Hepatocyte (in vitro differentiated cells): Measurements from ENCODE around the gene PGAP1. TPM values are rescaled to one million over a fixed set of nuclear protein-coding genes. Genes with fewer than 3 reads are reported as not detected.
A peak's percentile ranks its signal among the peaks of the same experiment; 100 is the strongest.

Experiments
- DNase-seq: peaks from one replicate; pipeline ENCODE4 v3.0.0-alpha.2; 2016; ENCODE audit warnings: low spot score
- H2AFZ ChIP-seq: fragments of 200-600 bp; sonication (generic); 2 replicates; pipeline ENCODE4 v1.6.0; 2016; ENCODE audit warnings: antibody characterized with exemption, mild to moderate bottlenecking
- H3K27ac ChIP-seq: fragments of 200-600 bp; sonication (generic); 2 replicates; pipeline ENCODE4 v1.5.1; 2016; ENCODE audit warnings: mild to moderate bottlenecking
- H3K27me3 ChIP-seq: fragments of 200-600 bp; sonication (generic); 2 replicates; pipeline ENCODE4 v1.6.1; 2016
- H3K36me3 ChIP-seq: fragments of 200-600 bp; sonication (generic); replicated peaks from 2 replicates; pipeline ENCODE4 v1.5.1; 2016; ENCODE audit warnings: low read depth; ENCODE audit not compliant: insufficient read depth
- H3K4me1 ChIP-seq: fragments of 200-600 bp; sonication (generic); 2 replicates; pipeline ENCODE4 v1.5.1; 2016; ENCODE audit warnings: mild to moderate bottlenecking, moderate library complexity; ENCODE audit not compliant: insufficient read depth
- H3K4me2 ChIP-seq: fragments of 200-600 bp; sonication (generic); 2 replicates; pipeline ENCODE4 v1.6.0; 2016
- H3K4me3 ChIP-seq: fragments of 200-600 bp; sonication (generic); 2 replicates; pipeline ENCODE4 v1.5.1; 2016; ENCODE audit warnings: mild to moderate bottlenecking
- H3K79me2 ChIP-seq: fragments of 200-600 bp; sonication (generic); 2 replicates; pipeline ENCODE4 v1.6.0; 2017; ENCODE audit warnings: mild to moderate bottlenecking
- H3K9me2 ChIP-seq: fragments of 200-600 bp; sonication (generic); replicated peaks from 2 replicates; pipeline ENCODE4 v1.6.0; 2017; ENCODE audit warnings: mild to moderate bottlenecking; ENCODE audit not compliant: insufficient read depth
- H3K9me3 ChIP-seq: fragments of 200-600 bp; sonication (generic); 2 replicates; pipeline ENCODE4 v1.5.1; 2016; ENCODE audit warnings: low read depth, mild to moderate bottlenecking
- H4K20me1 ChIP-seq: fragments of 200-600 bp; sonication (generic); 2 replicates; pipeline ENCODE4 v1.6.0; 2016; ENCODE audit warnings: mild to moderate bottlenecking; ENCODE audit not compliant: insufficient read depth, poor library complexity, severe bottlenecking
- EZH2 ChIP-seq: fragments of 200-600 bp; sonication (generic); IDR thresholded peaks from 2 replicates; pipeline ENCODE4 v1.6.1; 2016; ENCODE audit warnings: antibody characterized with exemption, mild to moderate bottlenecking, borderline replicate concordance
- EZH2phosphoT487 ChIP-seq: fragments of 200-600 bp; sonication (generic); IDR thresholded peaks from one replicate; pipeline ENCODE4 v1.6.1; 2018; ENCODE audit warnings: antibody characterized with exemption, mild to moderate bottlenecking, low read depth, moderate library complexity; ENCODE audit not compliant: unreplicated experiment, severe bottlenecking
- WGBS: methylation state at CpG from one replicate; pipeline ENCODE4 v1.1.6; 2016; ENCODE audit warnings: low lambda C conversion rate; ENCODE audit errors: missing lambda C conversion rate; 5-methylcytosine and 5-hydroxymethylcytosine counted together
- polyA plus RNA-seq: library from polyadenylated mRNA; unstranded; fragments of >200 nt; fragmentation: Nextera tagmentation; extraction: Ambion mirVana; gene quantifications from 2 replicates; pipeline ENCODE4 v1.2.1, GENCODE V29; 2016
- total RNA-seq: library from RNA; depleted of rRNA; stranded (reverse); fragments of >200 nt; gene quantifications from 2 replicates; pipeline ENCODE4 v1.2.3, GENCODE V29; 2014
- TF ChIP-seq, protein P1 (sequence below): fragments of 200-600 bp; sonication (generic); IDR thresholded peaks from 2 replicates; pipeline ENCODE4 v1.5.1; 2016; ENCODE audit warnings: antibody characterized with exemption, mild to moderate bottlenecking; ENCODE audit not compliant: poor library complexity

PGAP1 gene
- total and polyA plus RNA-seq, 2 experiments from 2014 or later = 2.6 to 15.3 TPM

DNA sequence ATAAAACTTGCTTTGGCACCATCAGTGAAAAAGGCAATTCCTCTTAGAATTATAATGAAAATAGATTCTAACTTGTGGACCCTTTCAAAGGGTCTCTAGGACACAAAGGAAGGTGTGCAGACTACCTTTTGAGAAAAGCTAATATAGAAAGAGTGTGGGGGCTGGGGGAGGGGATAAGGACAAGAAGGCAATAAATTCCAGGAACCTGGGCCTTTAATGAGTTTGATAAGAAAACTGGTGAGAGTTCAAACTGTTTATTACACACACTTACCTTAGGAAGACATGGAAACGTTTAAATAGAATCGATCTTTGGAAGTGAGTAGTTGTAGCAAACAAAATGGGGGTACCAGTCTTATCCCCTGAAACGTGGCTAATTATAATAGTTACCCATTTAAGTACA lies 39.6 kb upstream of the PGAP1 start:
- Histone ChIP-seq H3K9me2 (no peaks in the 10 kb centered on the region), H3K36me3 (no peaks in the 10 kb centered on the region), H4K20me1 (no peaks in the 10 kb centered on the region), H3K79me2 (no peaks in the 10 kb centered on the region), H3K27ac (peak overlapping the region; percentile 56), H3K4me1 (peaks cover 19% of the 10 kb centered on the region), H3K4me2 (peak overlapping the region; percentile 71), H3K9me3 (no peaks in the 10 kb centered on the region), H2AFZ (peak overlapping the region; percentile 65), H3K4me3 (no peak overlapping the region), H3K27me3 (no peaks in the 10 kb centered on the region)
- no peak for DNase-seq
- TF ChIP-seq EZH2phosphoT487 (no peak), EZH2 (no peak)
- TF ChIP-seq, protein P1, sequence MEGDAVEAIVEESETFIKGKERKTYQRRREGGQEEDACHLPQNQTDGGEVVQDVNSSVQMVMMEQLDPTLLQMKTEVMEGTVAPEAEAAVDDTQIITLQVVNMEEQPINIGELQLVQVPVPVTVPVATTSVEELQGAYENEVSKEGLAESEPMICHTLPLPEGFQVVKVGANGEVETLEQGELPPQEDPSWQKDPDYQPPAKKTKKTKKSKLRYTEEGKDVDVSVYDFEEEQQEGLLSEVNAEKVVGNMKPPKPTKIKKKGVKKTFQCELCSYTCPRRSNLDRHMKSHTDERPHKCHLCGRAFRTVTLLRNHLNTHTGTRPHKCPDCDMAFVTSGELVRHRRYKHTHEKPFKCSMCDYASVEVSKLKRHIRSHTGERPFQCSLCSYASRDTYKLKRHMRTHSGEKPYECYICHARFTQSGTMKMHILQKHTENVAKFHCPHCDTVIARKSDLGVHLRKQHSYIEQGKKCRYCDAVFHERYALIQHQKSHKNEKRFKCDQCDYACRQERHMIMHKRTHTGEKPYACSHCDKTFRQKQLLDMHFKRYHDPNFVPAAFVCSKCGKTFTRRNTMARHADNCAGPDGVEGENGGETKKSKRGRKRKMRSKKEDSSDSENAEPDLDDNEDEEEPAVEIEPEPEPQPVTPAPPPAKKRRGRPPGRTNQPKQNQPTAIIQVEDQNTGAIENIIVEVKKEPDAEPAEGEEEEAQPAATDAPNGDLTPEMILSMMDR = no peak
- WGBS = 40% methylated on average over 3 of the region's 3 CpGs

DNA sequence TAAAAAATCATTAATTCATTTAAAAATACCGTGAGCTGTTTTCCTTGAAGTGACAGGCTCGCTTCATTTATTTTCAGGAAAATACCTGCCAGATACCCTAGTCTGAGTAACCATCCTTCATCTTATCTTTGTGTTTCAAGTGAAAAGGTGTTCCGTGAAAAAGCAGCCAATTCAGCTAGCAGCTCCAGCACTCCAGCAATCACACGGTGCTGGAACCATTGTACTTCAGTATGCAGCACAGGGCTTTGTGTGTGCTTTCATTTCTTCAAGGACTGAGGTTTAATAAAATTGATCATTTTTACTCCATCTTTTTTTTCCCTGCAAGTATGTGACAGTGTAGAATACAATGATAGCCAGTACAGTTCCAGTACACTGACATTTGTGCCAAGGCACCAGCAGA lies 39.1 kb upstream of the PGAP1 start:
- Histone ChIP-seq H3K4me2 (peak overlapping the region; percentile 71), H4K20me1 (no peaks in the 10 kb centered on the region), H3K9me2 (no peaks in the 10 kb centered on the region), H3K27ac (peak overlapping the region; percentile 56), H3K79me2 (no peaks in the 10 kb centered on the region), H3K4me1 (peaks cover 19% of the 10 kb centered on the region), H2AFZ (no peak overlapping the region), H3K27me3 (no peaks in the 10 kb centered on the region), H3K4me3 (no peak overlapping the region), H3K9me3 (no peaks in the 10 kb centered on the region), H3K36me3 (no peaks in the 10 kb centered on the region)
- 51% methylated on average over 4 of the region's 4 CpGs for WGBS
- no peak for DNase-seq
- TF ChIP-seq, protein P1 = no peak
- TF ChIP-seq EZH2phosphoT487 (no peak), EZH2 (no peak)

DNA sequence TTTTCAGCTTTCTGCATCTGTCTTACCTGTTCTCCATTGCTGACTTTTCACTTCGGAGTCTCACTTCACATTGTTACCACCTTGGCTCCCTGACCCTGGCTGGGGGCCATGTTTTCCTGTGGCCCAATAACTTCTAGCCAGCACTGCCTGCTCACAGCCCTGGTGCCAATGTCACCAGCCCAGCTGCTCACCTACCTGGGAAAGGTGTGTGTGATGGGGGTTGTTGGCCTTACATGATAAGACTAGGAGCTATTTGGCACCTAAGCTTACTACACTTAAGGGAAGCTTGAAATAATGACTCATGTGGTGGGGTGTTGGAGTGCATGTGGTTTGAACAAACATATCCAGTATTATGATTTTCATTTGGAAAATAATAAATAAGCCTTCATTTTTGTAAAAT lies 37.5 kb upstream of the PGAP1 start:
- no peaks in the 10 kb centered on the region for H3K9me3 ChIP-seq
- no peaks in the 10 kb centered on the region for H3K27me3 ChIP-seq
- no peaks in the 10 kb centered on the region for H3K36me3 ChIP-seq
- TF ChIP-seq EZH2 (no peak), EZH2phosphoT487 (no peak)
- TF ChIP-seq, protein P1 = no peak
- no peak for DNase-seq
- no peak overlapping the region for H3K27ac ChIP-seq
- H3K4me2 ChIP-seq = no peak overlapping the region
- no peak overlapping the region for H2AFZ ChIP-seq
- no peaks in the 10 kb centered on the region for H3K9me2 ChIP-seq
- H4K20me1 ChIP-seq = no peaks in the 10 kb centered on the region
- H3K79me2 ChIP-seq = no peaks in the 10 kb centered on the region
- 85% methylated on average over 1 of the region's 1 CpG for WGBS
- peaks cover 19% of the 10 kb centered on the region for H3K4me1 ChIP-seq
- no peak overlapping the region for H3K4me3 ChIP-seq

DNA sequence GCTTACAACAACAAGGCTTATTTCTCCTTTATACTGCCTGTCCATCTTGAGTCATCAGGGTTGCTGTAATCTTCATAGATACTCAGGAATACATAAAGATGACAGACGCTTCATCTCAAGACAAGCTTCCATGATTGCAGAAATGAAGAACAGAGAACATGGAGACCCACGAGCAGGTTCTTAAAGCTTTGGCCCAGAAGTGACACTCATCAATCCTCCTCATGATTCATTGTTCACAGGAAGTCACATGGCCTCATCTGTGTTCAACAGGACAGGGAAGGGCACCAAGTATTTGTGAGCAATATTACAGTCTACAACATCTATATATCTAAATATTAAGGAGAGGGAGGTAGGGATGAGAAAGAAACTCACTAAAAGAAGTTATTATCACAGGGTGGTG lies 36.5 kb upstream of the PGAP1 start:
- H2AFZ ChIP-seq = no peak overlapping the region
- WGBS = 85% methylated on average over 2 of the region's 2 CpGs
- no peaks in the 10 kb centered on the region for H4K20me1 ChIP-seq
- no peak for DNase-seq
- no peak overlapping the region for H3K27ac ChIP-seq
- no peak overlapping the region for H3K4me2 ChIP-seq
- H3K4me1 ChIP-seq = peaks cover 19% of the 10 kb centered on the region
- H3K9me2 ChIP-seq = no peaks in the 10 kb centered on the region
- no peaks in the 10 kb centered on the region for H3K79me2 ChIP-seq
- no peaks in the 10 kb centered on the region for H3K9me3 ChIP-seq
- no peak overlapping the region for H3K4me3 ChIP-seq
- no peaks in the 10 kb centered on the region for H3K27me3 ChIP-seq
- TF ChIP-seq EZH2phosphoT487 (no peak), EZH2 (no peak)
- TF ChIP-seq, protein P1 = no peak
- no peaks in the 10 kb centered on the region for H3K36me3 ChIP-seq
